Fibroblast of gingiva (primary cell): ENCODE measurements around the gene PSEN1.
A peak's percentile ranks its signal among the peaks of the same experiment; 100 is the strongest.
"Not testable (repeated sequence)": the region's sequence is repeated elsewhere in the genome, so short reads cannot be mapped to it uniquely, and the experiment has no call there.

ENCODE experiments used
- DNase-seq: peaks from one replicate; pipeline ENCODE4 v3.0.0-alpha.2; 2011; ENCODE audit warnings: low read depth

The PSEN1 gene

GRCh38 chr14:73167727-73168126, 31.4 kb downstream of the PSEN1 start:
- no peak for DNase-seq

GRCh38 chr14:73168274-73168673, 32.0 kb downstream of the PSEN1 start:
- no peak for DNase-seq

DNA sequence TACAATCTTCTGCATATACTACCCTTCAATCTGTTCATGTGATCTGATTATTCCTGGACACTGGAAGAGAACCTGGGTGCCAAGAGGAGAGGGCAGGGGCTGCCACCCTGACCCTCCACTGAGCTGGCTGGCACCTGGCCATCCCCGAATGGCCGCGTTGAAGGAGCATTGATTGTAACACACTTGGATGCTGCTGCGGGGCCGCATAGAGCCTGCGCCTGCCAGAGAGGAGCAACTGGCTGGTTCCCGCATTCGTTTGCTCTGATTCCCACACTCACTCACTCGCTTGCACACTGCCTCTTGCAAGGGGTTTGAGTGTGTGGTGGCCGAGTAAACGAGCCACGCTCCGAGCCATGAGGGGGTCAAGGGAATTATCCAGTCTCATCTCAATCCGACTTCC, 32.4 kb downstream of the PSEN1 start:
- no peak for DNase-seq

GRCh38 chr14:73169855-73170254, 33.5 kb downstream of the PSEN1 start:
- not testable (repeated sequence) for DNase-seq

DNA sequence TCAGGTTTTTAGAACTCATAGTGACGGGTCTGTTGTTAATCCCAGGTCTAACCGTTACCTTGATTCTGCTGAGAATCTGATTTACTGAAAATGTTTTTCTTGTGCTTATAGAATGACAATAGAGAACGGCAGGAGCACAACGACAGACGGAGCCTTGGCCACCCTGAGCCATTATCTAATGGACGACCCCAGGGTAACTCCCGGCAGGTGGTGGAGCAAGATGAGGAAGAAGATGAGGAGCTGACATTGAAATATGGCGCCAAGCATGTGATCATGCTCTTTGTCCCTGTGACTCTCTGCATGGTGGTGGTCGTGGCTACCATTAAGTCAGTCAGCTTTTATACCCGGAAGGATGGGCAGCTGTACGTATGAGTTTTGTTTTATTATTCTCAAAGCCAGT, 34.4 kb downstream of the PSEN1 start:
- no peak for DNase-seq

- DNase-seq, result no peak
Measured at GRCh38 chr14:73172500-73172899, 36.2 kb downstream of the PSEN1 start.

DNA sequence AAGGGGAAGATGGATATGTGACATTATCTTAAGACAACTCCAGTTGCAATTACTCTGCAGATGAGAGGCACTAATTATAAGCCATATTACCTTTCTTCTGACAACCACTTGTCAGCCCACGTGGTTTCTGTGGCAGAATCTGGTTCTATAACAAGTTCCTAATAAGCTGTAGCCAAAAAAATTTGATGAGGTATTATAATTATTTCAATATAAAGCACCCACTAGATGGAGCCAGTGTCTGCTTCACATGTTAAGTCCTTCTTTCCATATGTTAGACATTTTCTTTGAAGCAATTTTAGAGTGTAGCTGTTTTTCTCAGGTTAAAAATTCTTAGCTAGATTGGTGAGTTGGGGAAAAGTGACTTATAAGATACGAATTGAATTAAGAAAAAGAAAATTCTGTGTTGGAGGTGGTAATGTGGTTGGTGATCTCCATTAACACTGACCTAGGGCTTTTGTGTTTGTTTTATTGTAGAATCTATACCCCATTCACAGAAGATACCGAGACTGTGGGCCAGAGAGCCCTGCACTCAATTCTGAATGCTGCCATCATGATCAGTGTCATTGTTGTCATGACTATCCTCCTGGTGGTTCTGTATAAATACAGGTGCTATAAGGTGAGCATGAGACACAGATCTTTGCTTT, 36.9 kb downstream of the PSEN1 start:
- peak; percentile 48 for DNase-seq

DNA sequence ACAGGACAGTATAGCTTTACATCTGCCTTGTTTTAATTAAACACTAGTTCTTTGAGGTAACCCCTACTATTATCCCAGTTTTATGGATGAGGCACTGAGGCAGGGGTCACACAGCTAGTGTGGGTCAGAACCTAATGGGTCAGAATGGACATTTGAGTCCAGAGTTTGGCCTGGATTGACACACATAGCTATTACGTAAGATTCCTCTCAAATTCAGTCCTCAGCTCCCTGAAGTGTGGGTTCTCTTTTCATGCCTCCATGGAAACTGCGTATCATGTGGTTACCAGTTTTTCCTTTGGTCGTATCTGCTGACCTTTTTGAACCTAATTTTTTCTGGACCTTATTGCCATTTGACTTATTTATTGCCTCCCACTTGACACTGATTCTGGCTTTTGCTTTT, 40.4 kb downstream of the PSEN1 start:
- peak; percentile 42 for DNase-seq

- peak; percentile 86 for DNase-seq
Measured at GRCh38 chr14:73180385-73180805, 44.1 kb downstream of the PSEN1 start.

DNA sequence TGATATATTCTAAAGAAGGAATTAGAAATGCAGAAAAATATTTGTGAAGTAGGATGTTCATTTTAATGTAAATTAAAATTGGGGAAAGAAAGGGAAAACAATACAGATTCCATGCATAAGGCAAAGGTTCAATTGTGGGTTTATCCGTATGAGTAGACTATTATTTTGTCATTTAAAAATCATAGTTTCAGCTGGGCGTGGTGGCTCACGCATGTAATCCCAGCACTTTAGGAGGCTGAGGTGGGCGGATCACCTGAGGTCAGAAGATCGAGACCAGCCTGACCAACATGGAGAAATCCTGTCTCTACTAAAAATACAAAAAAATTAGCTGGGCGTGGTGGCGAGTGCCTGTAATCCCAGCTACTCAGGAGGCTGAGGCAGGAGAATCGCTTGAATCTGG, 44.7 kb downstream of the PSEN1 start:
- DNase-seq, result not testable (repeated sequence)

DNA sequence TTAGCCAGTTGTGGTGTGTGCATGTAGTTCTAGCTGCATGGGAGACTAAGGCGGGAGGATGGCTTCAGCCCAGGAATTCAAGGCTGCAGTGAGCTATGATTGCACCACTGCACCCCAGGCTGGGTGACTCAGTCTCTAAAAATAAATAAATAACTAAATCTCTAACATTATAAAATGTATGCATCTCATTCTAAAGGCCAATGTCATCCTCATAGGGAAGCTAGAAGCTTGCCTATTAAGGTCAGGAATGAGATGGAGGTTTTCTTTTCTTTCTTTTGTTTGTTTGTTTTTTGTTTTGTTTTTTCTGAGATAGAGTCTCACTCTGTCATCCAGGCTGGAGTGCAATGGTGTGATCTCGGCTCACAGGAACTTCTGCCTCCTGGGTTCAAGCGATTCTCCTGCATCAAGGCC, 52.2 kb downstream of the PSEN1 start:
- DNase-seq, result peak; percentile 69

DNA sequence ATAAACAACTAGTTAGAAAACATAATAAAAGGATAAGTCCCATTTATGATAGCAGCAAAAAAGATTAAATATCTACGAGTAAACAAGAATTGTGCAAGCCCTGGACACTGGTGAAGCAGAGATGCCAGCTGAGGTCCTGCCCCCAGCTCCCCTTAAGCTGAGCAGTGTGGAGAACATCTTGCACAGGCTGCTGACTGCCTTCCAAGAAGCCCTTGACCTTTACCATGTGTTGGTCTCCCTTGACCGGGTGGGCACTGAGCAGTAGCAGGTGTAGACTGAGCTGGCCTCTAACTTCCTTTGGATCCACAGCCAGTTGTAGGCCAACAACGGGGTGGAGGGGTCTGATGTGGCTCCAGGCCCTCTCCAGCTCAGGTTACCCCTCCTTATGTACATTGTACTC, 53.3 kb downstream of the PSEN1 start:
- DNase-seq, result peak; percentile 15

- no peak for DNase-seq
Measured at GRCh38 chr14:73191441-73191840, 55.1 kb downstream of the PSEN1 start.

DNA sequence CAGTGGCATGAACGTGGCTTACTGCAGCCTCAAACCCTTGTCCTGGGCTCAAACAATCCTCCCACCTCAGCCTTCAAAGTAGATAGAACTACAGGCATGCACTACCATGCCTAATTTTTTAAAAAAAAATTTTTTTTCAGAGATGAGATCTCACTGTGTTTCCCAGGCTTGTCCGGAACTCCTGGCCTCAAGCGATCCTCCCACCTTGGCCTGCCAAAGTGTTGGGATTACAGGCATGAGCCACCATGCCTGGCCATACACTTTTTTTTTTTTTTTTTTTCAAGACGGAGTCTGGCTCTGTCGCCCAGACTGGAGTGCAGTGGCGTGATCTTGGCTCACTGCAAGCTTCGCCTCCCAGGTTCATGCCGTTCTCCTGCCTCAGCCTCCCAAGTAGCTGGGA, 58.0 kb downstream of the PSEN1 start:
- not testable (repeated sequence) for DNase-seq

DNA sequence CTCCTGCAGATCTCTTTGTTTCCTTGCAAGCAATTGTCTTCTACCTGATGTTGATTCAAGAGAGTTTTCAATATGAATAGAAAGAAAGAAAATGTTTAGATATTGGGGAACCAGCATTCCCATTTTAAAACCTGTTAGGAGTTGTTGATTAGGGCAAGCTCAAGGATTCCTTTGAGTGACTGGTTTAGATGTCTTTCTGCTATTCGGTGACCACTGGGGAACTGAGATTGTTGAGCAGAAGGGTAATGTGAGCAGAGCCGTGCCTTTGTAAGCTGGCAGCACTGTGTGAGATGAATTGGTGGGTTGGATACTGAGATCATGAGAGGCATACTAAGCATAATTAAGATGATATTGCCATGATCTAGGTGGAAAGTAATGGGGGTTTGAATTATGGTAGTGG, 61.9 kb downstream of the PSEN1 start:
- DNase-seq, result no peak

GRCh38 chr14:73203527-73203926, 67.2 kb downstream of the PSEN1 start:
- DNase-seq, result no peak

DNA sequence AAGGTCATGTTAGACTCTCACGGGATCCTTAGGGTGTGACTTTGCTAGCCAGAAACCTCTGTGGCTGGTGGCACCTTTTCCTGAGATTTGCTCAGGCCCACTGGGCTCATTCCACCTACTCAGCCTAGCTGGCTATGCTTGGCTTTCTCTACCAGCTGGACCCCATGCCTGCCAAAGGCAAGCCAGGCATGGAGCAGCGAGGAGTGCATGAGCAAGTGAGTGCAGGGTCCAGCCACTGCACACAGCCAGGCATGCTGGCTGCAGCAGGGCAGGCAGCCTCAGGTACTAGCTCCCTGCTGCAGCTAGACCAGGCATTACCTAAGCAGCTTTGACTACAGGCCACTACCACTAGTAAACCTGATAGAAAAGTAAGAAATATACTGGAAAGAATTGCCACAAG, 71.3 kb downstream of the PSEN1 start:
- no peak for DNase-seq

GRCh38 chr14:73208390-73208789, 72.1 kb downstream of the PSEN1 start:
- no peak for DNase-seq

DNA sequence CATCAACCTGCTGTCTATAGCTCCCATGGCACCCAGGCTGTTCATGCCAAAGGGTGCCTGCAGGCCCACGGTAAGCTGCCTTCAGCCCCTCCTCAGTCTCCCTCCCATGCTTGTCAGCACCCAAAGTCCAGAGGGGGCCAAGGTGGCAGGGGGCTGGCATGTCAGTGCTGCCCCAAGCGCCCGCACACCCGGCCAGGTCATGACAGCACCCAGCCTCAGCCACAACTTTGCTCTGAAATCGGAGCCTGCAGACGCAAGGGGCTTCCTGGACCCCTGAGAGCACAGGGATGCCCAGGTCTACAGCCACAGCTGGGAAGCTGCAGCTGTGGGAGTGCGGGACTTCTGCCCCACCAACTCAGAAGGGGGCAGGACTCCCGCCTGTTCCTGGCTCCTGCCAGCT, 72.5 kb downstream of the PSEN1 start:
- no peak for DNase-seq

- DNase-seq, result peak; percentile 39
Measured at GRCh38 chr14:73209953-73210352, 73.6 kb downstream of the PSEN1 start.

DNA sequence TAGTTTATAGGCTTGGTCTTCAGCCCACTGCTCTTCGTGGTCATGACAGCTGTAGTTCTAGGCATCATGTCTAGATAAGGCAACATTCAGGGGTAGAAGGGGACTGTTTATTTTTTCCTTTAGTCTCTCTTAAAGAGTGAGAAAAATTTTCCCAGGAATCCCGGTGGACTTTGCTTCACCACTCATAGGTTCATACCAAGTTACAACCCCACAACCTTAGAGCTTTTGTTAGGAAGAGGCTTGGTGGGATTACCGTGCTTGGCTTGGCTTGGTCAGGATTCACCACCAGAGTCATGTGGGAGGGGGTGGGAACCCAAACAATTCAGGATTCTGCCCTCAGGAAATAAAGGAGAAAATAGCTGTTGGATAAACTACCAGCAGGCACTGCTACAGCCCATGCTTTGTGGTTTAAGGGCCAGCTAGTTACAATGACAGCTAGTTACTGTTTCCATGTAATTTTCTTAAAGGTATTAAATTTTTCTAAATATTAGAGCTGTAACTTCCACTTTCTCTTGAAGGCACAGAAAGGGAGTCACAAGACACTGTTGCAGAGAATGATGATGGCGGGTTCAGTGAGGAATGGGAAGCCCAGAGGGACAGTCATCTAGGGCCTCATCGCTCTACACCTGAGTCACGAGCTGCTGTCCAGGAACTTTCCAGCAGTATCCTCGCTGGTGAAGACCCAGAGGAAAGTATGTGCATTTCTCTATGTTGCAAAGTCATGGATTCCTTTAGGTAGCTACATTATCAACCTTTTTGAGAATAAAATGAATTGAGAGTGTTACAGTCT, 75.1 kb downstream of the PSEN1 start:
- no peak for DNase-seq

- DNase-seq, result no peak
Measured at GRCh38 chr14:73216030-73216429, 79.7 kb downstream of the PSEN1 start.

GRCh38 chr14:73217411-73217810, 81.1 kb downstream of the PSEN1 start:
- DNase-seq, result no peak

- DNase-seq, result no peak
Measured at GRCh38 chr14:73220061-73220460, 83.8 kb downstream of the PSEN1 start.
